H9 (cell line): Measurements from ENCODE around the gene CDH8. TPM values are rescaled to one million over a fixed set of nuclear protein-coding genes. Genes with fewer than 3 reads are reported as not detected.

Source experiments
- DNase-seq: peaks from one replicate; pipeline ENCODE4 v3.0.0-alpha.2; 2017
- H2AFZ ChIP-seq: one replicate; pipeline ENCODE4 v1.6.1; 2013; ENCODE audit warnings: mild to moderate bottlenecking, low read length, control low read depth, moderate library complexity
- H2AK5ac ChIP-seq: 2 replicates; pipeline ENCODE4 v1.6.1; 2013; ENCODE audit warnings: low read length, control low read depth, mixed read lengths; ENCODE audit not compliant: insufficient read length
- H2BK120ac ChIP-seq: one replicate; pipeline ENCODE4 v1.6.1; 2013; ENCODE audit warnings: low read depth, mild to moderate bottlenecking, low read length, control low read depth, inconsistent platforms; ENCODE audit not compliant: poor library complexity, severe bottlenecking
- H2BK12ac ChIP-seq: 2 replicates; pipeline ENCODE4 v1.6.1; 2013; ENCODE audit warnings: low read length, control low read depth, mixed read lengths, low read depth; ENCODE audit not compliant: insufficient read length
- H2BK15ac ChIP-seq: 2 replicates; pipeline ENCODE4 v1.6.1; 2013; ENCODE audit warnings: low read depth, low read length, control low read depth
- H2BK20ac ChIP-seq: one replicate; pipeline ENCODE4 v1.6.1; 2013; ENCODE audit warnings: low read depth, mild to moderate bottlenecking, low read length, control low read depth, inconsistent platforms; ENCODE audit not compliant: poor library complexity, severe bottlenecking
- H2BK5ac ChIP-seq: 2 replicates; pipeline ENCODE4 v1.6.1; 2013; ENCODE audit warnings: low read length, control low read depth, mixed read lengths; ENCODE audit not compliant: insufficient read length
- H3K14ac ChIP-seq: 2 replicates; pipeline ENCODE4 v1.6.1; 2013; ENCODE audit warnings: low read length, control low read depth; ENCODE audit not compliant: insufficient read depth
- H3K18ac ChIP-seq: 2 replicates; pipeline ENCODE4 v1.6.1; 2013; ENCODE audit warnings: low read depth, mild to moderate bottlenecking, mixed read lengths, low read length, control low read depth; ENCODE audit not compliant: insufficient read length
- H3K23ac ChIP-seq: 2 replicates; pipeline ENCODE4 v1.6.1; 2013; ENCODE audit warnings: low read length, control low read depth, mixed read lengths, low read depth; ENCODE audit not compliant: insufficient read length
- H3K23me2 ChIP-seq: 2 replicates; pipeline ENCODE4 v1.6.1; 2013; ENCODE audit warnings: low read depth, mild to moderate bottlenecking, mixed read lengths, low read length, control low read depth; ENCODE audit not compliant: insufficient read length, poor library complexity, severe bottlenecking
- H3K27ac ChIP-seq: 2 replicates; pipeline ENCODE4 v1.5.1; 2013; ENCODE audit warnings: low read length, control low read depth, mixed read lengths, low read depth; ENCODE audit not compliant: insufficient read length
- H3K27me3 ChIP-seq: 2 replicates; pipeline ENCODE4 v1.6.1; 2013; ENCODE audit warnings: low read length, control low read depth, inconsistent platforms; ENCODE audit not compliant: insufficient read depth
- H3K4ac ChIP-seq: 2 replicates; pipeline ENCODE4 v1.6.1; 2013; ENCODE audit warnings: low read depth, mild to moderate bottlenecking, control low read depth, inconsistent platforms, low read length, moderate library complexity
- H3K4me1 ChIP-seq: 2 replicates; pipeline ENCODE4 v1.6.1; 2013; ENCODE audit warnings: low read length, control low read depth, inconsistent platforms; ENCODE audit not compliant: insufficient read depth
- H3K4me2 ChIP-seq: 2 replicates; pipeline ENCODE4 v1.6.1; 2013; ENCODE audit warnings: low read length, control low read depth, mixed read lengths; ENCODE audit not compliant: insufficient read length, insufficient read depth
- H3K56ac ChIP-seq: 2 replicates; pipeline ENCODE4 v1.6.1; 2013; ENCODE audit warnings: low read depth, mild to moderate bottlenecking, mixed read lengths, low read length, control low read depth; ENCODE audit not compliant: insufficient read length
- H3K79me1 ChIP-seq: 2 replicates; pipeline ENCODE4 v1.6.1; 2013; ENCODE audit warnings: low read depth, mild to moderate bottlenecking, moderate library complexity, low read length, control low read depth, inconsistent platforms; ENCODE audit not compliant: insufficient read depth, poor library complexity, severe bottlenecking
- H3K79me2 ChIP-seq: 2 replicates; pipeline ENCODE4 v1.6.1; 2013; ENCODE audit warnings: low read length, control low read depth, inconsistent platforms; ENCODE audit not compliant: insufficient read depth
- H3K9ac ChIP-seq: 2 replicates; pipeline ENCODE4 v1.6.1; 2013; ENCODE audit warnings: low read length, control low read depth, mixed read lengths; ENCODE audit not compliant: insufficient read length; ENCODE audit errors: extremely low read depth
- H3K9me3 ChIP-seq: one replicate; pipeline ENCODE4 v1.6.1; 2013; ENCODE audit warnings: low read depth, low read length, inconsistent platforms; ENCODE audit not compliant: control insufficient read depth
- H3T11ph ChIP-seq: one replicate; pipeline ENCODE4 v1.6.1; 2013; ENCODE audit warnings: mild to moderate bottlenecking, low read length, control low read depth, inconsistent platforms
- H4K20me1 ChIP-seq: one replicate; pipeline ENCODE4 v1.6.1; 2013; ENCODE audit not compliant: control insufficient read depth, insufficient read length, insufficient read depth
- H4K5ac ChIP-seq: 2 replicates; pipeline ENCODE4 v1.6.1; 2013; ENCODE audit warnings: low read depth, mild to moderate bottlenecking, mixed read lengths, low read length, control low read depth; ENCODE audit not compliant: insufficient read length
- H4K8ac ChIP-seq: replicated peaks from 2 replicates; pipeline ENCODE4 v1.6.1; 2013; ENCODE audit warnings: low read length, control low read depth, mixed read lengths, low read depth; ENCODE audit not compliant: insufficient read length
- H4K91ac ChIP-seq: 2 replicates; pipeline ENCODE4 v1.6.1; 2013; ENCODE audit warnings: low read depth, mild to moderate bottlenecking, moderate library complexity, mixed read lengths, low read length, control low read depth; ENCODE audit not compliant: insufficient read length
- H3K27ac Mint-ChIP-seq, 3 experiments: 2 replicates in 2 of 3; 3 replicates in 1 of 3; pipeline ENCODE4 v1.8.0; 2020 to 2021; ENCODE audit warnings: mixed read lengths in 3 of 3, mild to moderate bottlenecking in 1 of 3, moderate library complexity in 1 of 3
- H3K27me3 Mint-ChIP-seq: 2 replicates; pipeline ENCODE4 v1.8.0; 2021; ENCODE audit warnings: low read depth, mild to moderate bottlenecking, moderate library complexity, mixed read lengths
- H3K36me3 Mint-ChIP-seq, 3 experiments: 2 replicates in 2 of 3; 3 replicates in 1 of 3; pipeline ENCODE4 v1.8.0; 2020 to 2021; ENCODE audit warnings: low read depth in 3 of 3, mixed read lengths in 3 of 3; ENCODE audit not compliant: insufficient read depth in 1 of 3
- H3K4me1 Mint-ChIP-seq, 2 experiments: 2 replicates each; pipeline ENCODE4 v1.8.0; 2020; ENCODE audit warnings: mixed read lengths in 2 of 2
- H3K4me3 Mint-ChIP-seq, 2 experiments: 2 replicates in 1 of 2; 3 replicates in 1 of 2; pipeline ENCODE4 v1.8.0; 2020 to 2021; ENCODE audit warnings: mild to moderate bottlenecking in 2 of 2, mixed read lengths in 2 of 2, moderate library complexity in 1 of 2
- H3K9me3 Mint-ChIP-seq, 2 experiments: 2 replicates in 1 of 2; 3 replicates in 1 of 2; pipeline ENCODE4 v1.8.0; 2020; ENCODE audit warnings: mild to moderate bottlenecking in 2 of 2, mixed read lengths in 2 of 2, moderate library complexity in 1 of 2
- CTCF ChIP-seq: fragments of 200-600 bp; sonication (generic); conservative IDR thresholded peaks from 3 replicates; pipeline ENCODE4 v1.8.0; 2021; ENCODE audit warnings: antibody characterized with exemption, mild to moderate bottlenecking
- WGBS: extraction: QIAGEN DNeasy Blood & Tissue Kit; methylation state at CpG from one replicate; pipeline ENCODE4 v1.1.7; 2013; ENCODE audit warnings: missing lambda C conversion rate, low lambda C conversion rate, mixed read lengths; ENCODE audit not compliant: insufficient read length; ENCODE audit errors: extremely low coverage; 5-methylcytosine and 5-hydroxymethylcytosine counted together
- total RNA-seq: library from RNA; stranded (reverse); gene quantifications from 2 replicates; pipeline ENCODE4 v1.2.1, GENCODE V29; 2021

Gene CDH8
- total RNA-seq, 1 experiment from 2014 or later = 12.0 TPM

- no peaks in the 10 kb centered on the region for H3K23me2 ChIP-seq
- TF ChIP-seq CTCF = no peak
- no peak overlapping the region for H3K23ac ChIP-seq
- H2BK120ac ChIP-seq = no peak overlapping the region
- H3K4me1 Mint-ChIP-seq = peaks cover 13 to 17% of the 10 kb centered on the region in 2 experiments
- H3K9me3 Mint-ChIP-seq = no peaks in the 10 kb centered on the region
- H2AFZ ChIP-seq = no peak overlapping the region
- no peak overlapping the region for H3K4ac ChIP-seq
- no peak overlapping the region for H3K56ac ChIP-seq
- no peak overlapping the region for H3K4me3 Mint-ChIP-seq
- no peaks in the 10 kb centered on the region for H3K27me3 Mint-ChIP-seq
- H2BK5ac ChIP-seq = no peak overlapping the region
- H3K79me2 ChIP-seq = no peaks in the 10 kb centered on the region
- H3K4me1 ChIP-seq = no peaks in the 10 kb centered on the region; the same call in 1 of the 2 replicates
- H2BK20ac ChIP-seq = no peak overlapping the region
- no peak overlapping the region for H3K27ac Mint-ChIP-seq
- H3K14ac ChIP-seq = no peak overlapping the region
- no peaks in the 10 kb centered on the region for H4K20me1 ChIP-seq
- no peak overlapping the region for H2BK12ac ChIP-seq
- no peaks in the 10 kb centered on the region for H3K9me3 ChIP-seq
- H4K8ac ChIP-seq = no peak overlapping the region
- no peak overlapping the region for H4K91ac ChIP-seq
- no peak overlapping the region for H2AK5ac ChIP-seq
- H3K9ac ChIP-seq = no peak overlapping the region
- no peak overlapping the region for H2BK15ac ChIP-seq
- H4K5ac ChIP-seq = no peak overlapping the region
- H3K4me2 ChIP-seq = no peak overlapping the region
- H3K18ac ChIP-seq = no peak overlapping the region
- no peaks in the 10 kb centered on the region for H3K27me3 ChIP-seq
- peaks cover 0 to 5% (median 0%) of the 10 kb centered on the region in 3 experiments; a peak in 3 of 7 replicates for H3K36me3 Mint-ChIP-seq
- no peak overlapping the region for H3T11ph ChIP-seq
- no CpG with 5 or more reads among the region's 2 CpGs for WGBS
- no peaks in the 10 kb centered on the region for H3K79me1 ChIP-seq
- no peak overlapping the region for H3K27ac ChIP-seq
- no peak for DNase-seq
These were observed 215.4 kb downstream of the CDH8 start for GRCh38 chr16:61820820-61821219.
